Activated T-cell treated with anti-CD3 and anti-CD28 coated beads for 24 hours (primary cell): ENCODE measurements around the gene TXLNG.
"Not testable (repeated sequence)": the region's sequence is repeated elsewhere in the genome, so short reads cannot be mapped to it uniquely, and the experiment has no call there.

Experiments used
- DNase-seq: peaks from one replicate; pipeline ENCODE4 v3.0.0-alpha.2; 2020; ENCODE audit warnings: low read depth

Gene TXLNG

GRCh38 chrX:16839219-16839851, 53.1 kb downstream of the TXLNG start:
- no peak for DNase-seq

GRCh38 chrX:16839852-16840460, 53.7 kb downstream of the TXLNG start:
- DNase-seq = no peak

- no peak for DNase-seq
These were observed 56.4 kb downstream of the TXLNG start for GRCh38 chrX:16842684-16843083.

- no peak for DNase-seq
These were observed 57.1 kb downstream of the TXLNG start for GRCh38 chrX:16843208-16843909.

GRCh38 chrX:16845686-16846085, 59.4 kb downstream of the TXLNG start:
- no peak for DNase-seq

GRCh38 chrX:16848541-16848940, 62.3 kb downstream of the TXLNG start:
- no peak for DNase-seq

- no peak for DNase-seq
These were observed 65.2 kb downstream of the TXLNG start for GRCh38 chrX:16851421-16851820.

GRCh38 chrX:16851827-16852226, 65.6 kb downstream of the TXLNG start:
- no peak for DNase-seq

- DNase-seq = no peak
These were observed 66.4 kb downstream of the TXLNG start for GRCh38 chrX:16852617-16853179.

GRCh38 chrX:16853537-16853936, 67.3 kb downstream of the TXLNG start:
- no peak for DNase-seq

GRCh38 chrX:16855363-16856075, 69.3 kb downstream of the TXLNG start:
- DNase-seq = no peak

- not testable (repeated sequence) for DNase-seq
These were observed 69.8 kb downstream of the TXLNG start for GRCh38 chrX:16856076-16856404.

GRCh38 chrX:16856744-16857143, 70.5 kb downstream of the TXLNG start:
- DNase-seq = no peak

- DNase-seq = no peak
These were observed 76.6 kb downstream of the TXLNG start for GRCh38 chrX:16862829-16863228.

- no peak for DNase-seq
These were observed 81.7 kb downstream of the TXLNG start for GRCh38 chrX:16867947-16868346.

- no peak for DNase-seq
These were observed 82.7 kb downstream of the TXLNG start for GRCh38 chrX:16868920-16869319.

GRCh38 chrX:16869393-16870094, 83.3 kb downstream of the TXLNG start:
- DNase-seq = no peak

GRCh38 chrX:16870095-16870861, 84.0 kb downstream of the TXLNG start, which contains the start of gene RBBP7:
TSS of gene RBBP7 (minus strand) at chrX:16870362. CDS start at chrX:16870053, 309 bp downstream.
- peak; percentile 86 for DNase-seq

- no peak for DNase-seq
These were observed 84.9 kb downstream of the TXLNG start for GRCh38 chrX:16870862-16871815.

- DNase-seq = no peak
These were observed 86.8 kb downstream of the TXLNG start for GRCh38 chrX:16873106-16873505.
